HG02840 (cell line): ENCODE results near the gene TTC27.
"Not testable (repeated sequence)": the region's sequence is repeated elsewhere in the genome, so short reads cannot be mapped to it uniquely, and the experiment has no call there.

ENCODE experiments used
- ATAC-seq: cut with Tn5 transposase; IDR thresholded peaks from one replicate; pipeline ENCODE4 v1.9.1; 2021; ENCODE audit warnings: mild to moderate bottlenecking, moderate library complexity, moderate number of reproducible peaks; ENCODE audit not compliant: unreplicated experiment, low FRiP score

Gene TTC27

GRCh38 chr2:32843699-32844098 lies 215.8 kb downstream of the TTC27 start:
- no peak for ATAC-seq

GRCh38 chr2:32844253-32844652 lies 216.4 kb downstream of the TTC27 start:
- ATAC-seq: no peak

- ATAC-seq: not testable (repeated sequence)
Observed at GRCh38 chr2:32846274-32846673, 218.4 kb downstream of the TTC27 start.

- no peak for ATAC-seq
Observed at GRCh38 chr2:32847734-32848133, 219.9 kb downstream of the TTC27 start.

- ATAC-seq: no peak
Observed at GRCh38 chr2:32849456-32850194, 221.8 kb downstream of the TTC27 start.

GRCh38 chr2:32851777-32852439 lies 224.1 kb downstream of the TTC27 start:
- ATAC-seq: no peak

- ATAC-seq: no peak
Observed at GRCh38 chr2:32852856-32853255, 225.0 kb downstream of the TTC27 start.

GRCh38 chr2:32856891-32857290 lies 229.0 kb downstream of the TTC27 start:
- no peak for ATAC-seq

GRCh38 chr2:32858713-32859112 lies 230.9 kb downstream of the TTC27 start:
- ATAC-seq: no peak

- no peak for ATAC-seq
Observed at GRCh38 chr2:32860385-32860784, 232.5 kb downstream of the TTC27 start.

- ATAC-seq: no peak
Observed at GRCh38 chr2:32862269-32863055, 234.6 kb downstream of the TTC27 start.

GRCh38 chr2:32863326-32863725 lies 235.5 kb downstream of the TTC27 start:
- no peak for ATAC-seq

GRCh38 chr2:32863803-32864202 lies 236.0 kb downstream of the TTC27 start:
- ATAC-seq: no peak

GRCh38 chr2:32864334-32865111 lies 236.7 kb downstream of the TTC27 start:
- no peak for ATAC-seq

- ATAC-seq: no peak
Observed at GRCh38 chr2:32865399-32866068, 237.7 kb downstream of the TTC27 start.

- ATAC-seq: not testable (repeated sequence)
Observed at GRCh38 chr2:32866462-32866861, 238.6 kb downstream of the TTC27 start.
